Activated naive CD4-positive, alpha-beta T cell (primary cell): ENCODE results near the gene CELF4.

Source experiments
- DNase-seq, 4 experiments: peaks; one replicate each; lab custom pipeline; 2025; lab: John Stamatoyannopoulos, UW

The CELF4 gene

DNA sequence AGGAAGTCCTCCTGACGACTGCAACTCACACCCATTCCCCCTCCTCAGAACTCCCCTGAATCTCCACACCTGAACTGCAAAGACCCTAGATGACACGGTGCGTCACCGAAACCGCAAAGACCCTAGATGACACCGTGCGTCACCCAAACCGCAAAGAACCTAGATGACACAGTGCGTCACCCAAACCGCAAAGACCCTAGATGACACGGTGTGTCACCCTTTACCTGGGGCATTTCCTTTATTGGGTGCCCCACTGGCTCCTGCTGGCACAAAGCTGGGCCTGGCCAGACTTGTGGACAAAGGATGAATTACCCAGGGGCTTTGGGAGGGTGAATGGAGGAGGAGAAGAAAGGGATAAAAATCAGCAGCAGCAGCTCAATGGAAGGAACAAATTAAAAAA, 123.8 kb downstream of the CELF4 start:
- no peak for DNase-seq

GRCh38 chr18:37440206-37440605, 125.4 kb downstream of the CELF4 start:
- DNase-seq: no peak

DNA sequence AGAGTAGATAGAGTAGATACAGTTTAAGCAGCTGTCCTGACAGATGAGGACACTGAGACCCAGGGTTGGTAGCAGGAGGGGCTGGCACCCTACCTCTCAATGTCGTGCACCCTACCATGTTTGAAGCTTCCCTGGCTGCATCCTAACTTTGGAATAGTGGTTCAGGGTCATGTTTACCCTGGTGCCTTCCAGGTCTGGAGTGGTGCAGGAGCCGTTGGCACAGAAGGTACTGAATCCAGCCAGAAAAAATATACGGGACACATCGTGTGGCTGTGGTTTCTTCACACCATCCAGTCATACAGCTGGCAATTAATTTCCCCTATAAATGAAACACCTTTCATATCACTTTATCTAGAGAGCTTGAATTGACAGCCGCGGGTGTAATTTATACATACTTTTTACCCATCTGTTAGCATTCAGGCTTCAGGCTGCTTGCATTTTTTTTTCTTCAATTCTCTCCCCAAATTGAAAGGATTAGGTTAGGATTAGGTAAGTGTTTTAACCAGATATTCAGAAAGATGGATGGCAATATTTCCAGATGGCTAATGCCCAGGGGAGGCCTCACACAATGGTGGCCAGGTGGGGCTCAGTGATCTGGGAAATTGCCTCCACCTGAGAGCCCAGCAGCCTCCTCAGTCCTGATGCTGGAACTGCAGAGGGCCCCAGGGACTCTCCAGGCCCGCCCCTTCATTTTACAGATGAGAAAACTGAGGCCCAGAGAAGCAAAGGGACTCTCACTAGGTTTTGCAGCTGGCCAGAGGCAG, 127.0 kb downstream of the CELF4 start:
- DNase-seq: no peak

DNA sequence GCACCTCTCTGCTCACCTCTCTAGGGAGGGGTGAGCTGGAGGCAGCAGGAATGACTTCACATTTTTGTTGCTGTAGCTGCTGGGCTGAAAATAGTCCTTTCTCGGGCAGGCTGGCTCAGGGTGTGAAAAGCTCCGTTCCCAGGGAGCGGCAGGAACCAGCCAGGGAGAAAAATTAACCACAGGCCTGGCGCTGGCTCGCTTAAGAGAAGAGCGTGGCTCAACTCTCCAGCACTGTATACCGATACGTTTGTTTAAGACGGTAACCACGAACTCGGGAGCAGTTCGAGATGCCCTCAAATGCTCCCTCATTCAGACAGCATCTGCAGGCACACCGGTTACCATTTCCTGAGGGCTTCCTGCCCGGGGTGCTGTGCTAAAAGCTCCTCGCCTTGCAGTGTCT, 129.6 kb downstream of the CELF4 start:
- no peak for DNase-seq

DNA sequence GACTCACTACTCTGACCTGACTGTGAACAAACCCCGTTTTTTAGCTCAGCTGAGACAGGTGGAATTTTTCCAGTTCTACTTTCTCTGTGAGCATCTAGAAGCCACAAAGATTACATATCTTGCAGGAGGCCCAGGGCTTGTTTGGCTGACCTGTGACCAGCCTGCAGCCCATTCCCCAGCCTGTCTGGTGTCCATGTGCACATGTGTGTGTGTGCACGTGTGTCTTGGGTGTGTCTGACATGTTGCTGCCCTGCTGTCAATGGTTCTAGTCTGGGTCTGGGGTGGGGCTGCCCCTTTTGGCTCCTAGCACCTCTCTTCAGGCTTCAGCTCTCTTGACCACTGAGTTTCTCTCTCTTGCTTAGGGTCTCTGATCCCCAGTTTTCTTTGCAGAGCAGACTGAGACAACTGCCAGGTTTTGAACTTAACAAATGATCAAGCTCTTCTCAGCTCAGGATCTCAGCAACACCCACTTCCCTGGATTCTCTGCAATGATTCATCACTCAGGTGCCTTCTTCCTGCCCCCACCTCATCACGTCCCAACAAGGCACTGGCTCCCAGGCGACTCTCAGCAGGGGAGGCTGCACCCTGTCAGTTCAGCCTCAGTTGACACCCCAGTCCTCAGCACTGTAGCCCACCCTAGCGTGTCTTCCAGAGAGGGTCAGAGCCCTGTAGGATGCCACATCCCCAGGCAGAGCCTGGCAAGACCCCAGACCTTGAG, 130.3 kb downstream of the CELF4 start:
- DNase-seq: no peak

DNA sequence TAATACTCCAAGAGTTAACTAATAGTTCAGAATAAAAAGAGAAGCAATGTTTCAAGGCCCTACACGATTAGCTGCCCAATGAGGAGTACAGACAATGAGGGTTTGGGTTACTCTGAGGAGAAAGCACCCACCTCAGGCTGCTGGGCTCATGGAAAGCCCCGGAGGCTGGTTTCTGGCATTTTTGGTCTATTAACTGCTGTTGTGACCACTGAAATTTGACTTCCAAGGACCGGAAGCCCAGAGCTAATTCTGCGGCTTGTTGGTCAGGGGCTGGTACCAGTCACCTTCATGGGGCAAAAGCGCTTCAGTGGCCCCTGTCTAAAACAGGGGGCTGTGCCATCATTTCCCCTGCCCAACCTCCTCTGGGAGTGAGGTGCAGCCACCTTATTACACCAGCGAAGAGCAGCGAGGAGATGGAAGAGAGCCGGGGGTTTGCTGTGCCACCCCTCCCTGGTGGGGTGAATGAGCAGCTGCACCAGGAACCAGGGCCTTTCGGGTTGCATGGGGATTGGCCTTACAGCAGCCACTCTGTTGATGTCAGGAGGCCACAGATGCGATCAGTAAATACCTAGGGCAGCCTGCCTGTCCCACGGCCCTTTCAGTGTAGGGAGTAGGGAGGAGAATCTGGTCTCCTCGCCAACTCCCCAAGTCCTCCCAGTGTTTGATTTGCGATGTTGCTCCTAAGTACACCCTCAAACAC, 131.3 kb downstream of the CELF4 start:
- DNase-seq: no peak

DNA sequence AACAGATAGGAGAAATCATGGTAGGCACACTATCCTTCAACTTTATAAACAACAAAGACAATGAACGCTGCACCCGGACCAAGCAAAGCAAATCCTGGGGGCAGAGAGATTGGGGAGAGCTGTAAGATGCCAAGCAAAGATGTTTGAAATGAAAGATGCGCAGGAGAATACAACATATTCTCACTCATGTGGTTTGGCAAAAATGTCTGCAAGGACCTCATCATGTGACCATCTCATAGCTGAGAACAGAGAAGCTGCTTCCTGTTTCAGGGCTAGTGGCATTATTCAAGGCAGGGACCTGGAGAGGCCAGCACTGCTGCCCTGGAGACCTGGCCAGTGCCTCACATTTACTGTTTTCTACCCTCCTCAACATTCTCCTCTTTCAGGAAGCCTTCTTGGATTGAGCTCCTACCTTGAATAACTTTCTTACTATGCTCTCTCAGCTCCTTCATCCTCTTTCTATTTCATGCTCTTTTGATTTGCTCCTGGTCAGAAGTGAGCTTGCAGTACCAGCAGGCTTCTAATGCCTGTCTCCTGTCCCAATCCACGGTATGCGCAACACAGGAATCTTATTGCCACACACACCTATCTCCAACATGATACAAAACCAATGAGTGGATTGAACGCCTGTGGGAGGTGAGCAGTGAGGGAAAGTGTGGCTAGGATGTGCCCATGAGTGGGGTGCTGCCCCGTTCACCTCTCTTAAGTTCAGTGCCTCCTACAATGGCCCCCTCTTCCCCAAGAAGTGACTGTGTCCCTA, 133.0 kb downstream of the CELF4 start:
- DNase-seq: no peak

DNA sequence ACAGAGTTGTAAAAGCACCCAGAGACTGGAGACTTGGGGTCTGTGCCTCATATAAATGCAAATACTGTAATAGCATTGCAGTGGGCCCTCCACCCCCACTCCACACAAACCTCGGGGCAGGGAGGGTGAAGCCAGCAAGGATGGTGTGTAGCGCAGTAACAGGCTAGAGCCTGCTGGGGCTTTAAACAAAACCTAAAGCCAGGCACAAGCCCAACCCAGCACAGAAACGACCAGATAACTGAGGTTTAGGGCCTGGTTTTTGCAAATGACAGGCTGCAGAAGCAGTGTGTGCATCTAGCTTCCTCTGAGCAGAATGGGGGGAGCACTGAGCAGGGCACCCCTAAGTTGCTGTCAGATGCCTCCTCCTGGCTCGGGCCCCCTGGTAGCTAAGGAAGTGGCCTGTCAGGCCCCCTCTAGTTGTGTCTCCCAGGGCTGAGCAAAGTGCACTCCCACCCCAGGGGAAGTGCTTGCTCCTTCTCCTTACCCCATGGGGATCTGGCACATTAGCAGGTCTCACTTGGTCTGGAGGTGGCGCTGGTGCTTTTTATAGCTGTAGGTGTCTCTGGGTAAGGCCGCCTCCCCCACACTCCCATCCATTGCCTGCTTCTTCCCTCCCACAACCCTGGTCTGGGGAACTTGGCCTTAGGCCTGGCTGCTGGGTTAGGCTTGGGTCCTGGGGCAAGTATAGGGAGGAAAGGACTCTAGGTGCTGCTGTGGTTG, 135.1 kb downstream of the CELF4 start:
- DNase-seq: no peak

DNA sequence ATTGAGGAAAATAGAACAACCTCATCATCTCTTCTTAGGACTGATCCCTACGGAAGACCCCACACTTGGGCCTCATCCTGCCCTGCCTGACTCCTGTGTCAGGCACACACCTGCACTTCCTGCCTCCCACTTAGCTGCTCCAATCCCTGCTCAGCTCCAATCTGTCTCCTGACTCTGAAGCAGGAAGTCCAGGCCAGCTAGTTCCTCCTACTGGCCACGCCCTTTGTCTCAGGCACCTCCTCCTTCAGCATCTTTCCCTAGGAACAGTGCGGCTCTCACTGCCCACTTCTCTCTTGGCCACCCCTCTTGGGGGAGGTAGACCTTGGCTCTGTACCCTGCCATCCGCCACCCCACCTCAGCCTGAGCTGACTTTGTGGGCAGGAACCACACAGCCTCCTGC, 135.8 kb downstream of the CELF4 start:
- DNase-seq: no peak

DNA sequence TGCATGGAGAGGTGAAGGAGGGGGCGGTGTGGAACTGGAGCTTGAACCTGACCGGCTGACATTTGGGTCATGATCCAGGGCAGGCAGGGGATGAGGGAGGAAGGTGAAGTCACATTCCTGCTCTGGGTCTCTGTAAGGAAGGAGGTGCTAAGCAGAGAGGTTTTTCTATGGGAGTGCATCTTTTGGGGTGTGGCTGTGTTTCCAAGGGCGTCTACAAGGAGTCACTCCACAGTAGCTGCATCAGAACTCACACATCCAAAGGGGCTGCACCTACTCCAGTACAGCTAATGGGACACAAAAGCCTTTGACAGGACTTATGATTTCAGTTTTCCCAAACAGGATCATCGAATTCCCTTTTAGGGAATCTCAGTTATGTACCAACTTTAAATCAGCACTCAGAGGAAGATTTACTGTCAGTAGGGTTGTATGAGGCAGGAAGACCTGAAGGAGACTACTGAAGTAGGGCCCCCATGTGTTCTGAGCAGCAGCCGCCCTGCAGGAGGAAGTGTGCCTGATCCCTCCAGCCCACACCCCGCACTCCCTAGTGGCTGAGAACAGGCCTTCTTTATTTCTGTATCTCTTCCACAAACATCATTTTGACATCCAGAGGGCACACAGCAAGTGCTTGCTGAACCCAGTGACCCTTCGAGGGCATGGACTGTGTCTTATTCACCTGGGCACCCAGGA, 137.2 kb downstream of the CELF4 start:
- DNase-seq: no peak

DNA sequence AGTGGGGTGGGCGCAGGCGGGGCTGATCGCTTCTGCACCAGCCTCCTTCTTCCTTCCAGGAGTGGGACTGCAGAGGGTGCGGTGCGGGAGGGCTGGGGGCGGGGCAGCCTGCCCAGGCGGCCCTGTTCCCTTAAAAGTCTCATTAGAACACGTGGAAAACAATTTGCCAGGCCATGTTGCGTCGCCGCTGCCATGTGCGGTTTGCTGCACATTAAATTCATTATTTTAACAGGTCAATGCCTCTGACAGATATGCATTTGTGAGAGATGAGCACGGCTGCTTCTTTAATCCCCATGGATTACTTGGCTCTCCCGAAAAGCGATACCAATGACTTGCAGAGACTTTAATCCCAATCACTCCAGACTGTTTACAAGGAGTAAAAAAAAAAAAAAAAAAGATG, 139.0 kb downstream of the CELF4 start:
- DNase-seq: no peak

- no peak for DNase-seq
Measured at GRCh38 chr18:37425222-37425621, 140.4 kb downstream of the CELF4 start.

DNA sequence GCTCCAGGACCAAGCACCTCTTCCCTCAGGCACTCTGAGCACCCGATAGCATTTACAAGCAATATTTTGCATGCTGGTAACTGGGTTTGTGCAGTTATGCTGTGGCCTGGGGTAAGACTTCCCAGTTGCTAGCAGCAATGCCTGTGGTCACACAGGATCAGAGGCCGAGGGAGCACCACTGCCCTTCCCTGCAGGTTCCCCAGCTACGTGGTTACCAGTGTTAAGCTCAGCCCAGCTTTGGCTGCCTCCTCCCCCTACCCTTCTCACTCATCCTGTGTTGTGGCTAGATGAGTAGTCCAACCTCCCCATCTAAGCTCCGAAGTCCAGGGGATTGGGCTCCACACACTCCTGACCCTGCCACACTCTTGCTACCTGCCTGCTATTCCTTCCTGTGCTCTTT, 141.1 kb downstream of the CELF4 start:
- DNase-seq: no peak

DNA sequence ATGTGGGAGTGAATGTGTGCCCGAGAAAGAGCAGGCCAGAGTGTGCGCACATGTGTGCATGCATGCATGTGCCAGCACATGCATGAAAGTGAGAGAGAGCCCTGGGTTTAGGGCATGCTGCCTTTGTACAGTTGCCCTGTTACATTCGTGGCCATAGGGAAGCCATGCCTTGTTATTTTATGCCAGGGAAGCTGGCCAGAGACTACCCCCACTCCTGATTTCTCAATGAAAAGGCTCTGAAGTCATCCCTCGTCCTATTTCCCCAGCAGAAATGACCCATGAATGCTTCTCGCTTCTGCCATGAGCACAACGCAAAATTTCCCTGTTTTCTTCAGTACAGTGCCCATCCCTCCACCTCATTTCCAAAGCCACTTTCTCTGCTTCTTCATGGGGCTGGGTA, 143.0 kb downstream of the CELF4 start:
- no peak for DNase-seq

- no peak for DNase-seq
Measured at GRCh38 chr18:37422116-37422515, 143.5 kb downstream of the CELF4 start.

GRCh38 chr18:37421341-37422077, 144.1 kb downstream of the CELF4 start:
- no peak for DNase-seq

GRCh38 chr18:37420315-37420880, 145.2 kb downstream of the CELF4 start:
- no peak for DNase-seq

DNA sequence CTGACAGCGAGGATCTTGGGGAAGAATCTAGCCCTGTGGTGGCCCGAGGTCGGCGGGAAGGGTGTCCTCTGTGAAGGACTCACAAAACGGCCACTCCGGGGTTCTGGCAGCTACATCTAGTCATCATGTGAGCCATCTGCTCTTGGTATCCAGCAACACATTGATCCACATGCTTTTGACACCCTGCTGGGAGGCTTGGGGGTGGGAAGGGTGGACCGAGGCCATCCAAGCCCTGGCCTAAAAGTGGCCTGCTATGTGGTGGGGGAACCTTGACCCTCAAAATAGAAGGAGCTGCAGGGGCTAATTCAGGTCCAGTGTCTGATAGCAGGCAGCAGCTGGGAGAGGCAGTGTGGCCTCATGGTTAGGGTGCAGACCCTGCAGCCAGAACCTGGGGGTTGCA, 145.7 kb downstream of the CELF4 start:
- no peak for DNase-seq

DNA sequence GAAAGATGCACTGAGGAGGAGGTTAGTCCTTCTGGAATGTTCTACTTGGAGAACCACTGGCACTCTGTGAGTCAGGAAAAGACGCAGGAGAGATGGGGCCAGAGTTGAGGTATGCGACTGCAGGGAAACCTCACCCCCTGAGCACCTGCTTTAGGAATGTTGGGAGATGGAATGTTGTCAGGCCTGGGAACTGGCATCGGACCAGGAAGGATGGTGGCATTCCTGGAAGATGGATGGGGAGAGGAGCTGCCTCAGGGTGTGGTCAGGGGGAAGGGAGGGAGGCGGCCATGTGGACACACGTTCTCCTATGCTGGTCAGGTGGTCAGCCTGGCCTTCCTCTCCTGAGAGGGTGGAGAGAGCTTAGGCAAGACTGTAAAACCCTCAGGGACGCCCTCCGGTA, 146.3 kb downstream of the CELF4 start:
- DNase-seq: no peak

DNA sequence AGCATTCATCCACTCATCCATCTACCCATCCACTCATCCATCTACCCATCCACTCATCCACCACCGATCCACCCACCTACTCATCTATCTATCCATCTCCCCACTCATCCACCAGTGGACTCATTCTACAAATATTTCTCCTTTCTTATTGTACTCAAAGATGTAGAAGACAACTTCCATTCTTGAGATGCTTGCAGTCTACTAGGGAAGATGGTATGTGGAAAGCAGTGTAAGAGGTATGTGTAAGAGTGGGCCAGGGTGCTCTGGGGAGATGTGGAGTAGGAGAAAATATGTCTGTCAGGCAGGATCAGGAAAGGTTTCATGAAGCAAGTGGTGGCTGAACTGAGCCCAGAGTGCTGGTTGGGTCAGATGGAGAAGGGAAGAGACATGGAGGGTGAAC, 150.8 kb downstream of the CELF4 start:
- no peak for DNase-seq
